A673 (cell line): ENCODE results near the gene MTHFD1. TPM values are rescaled to one million over a fixed set of nuclear protein-coding genes. Genes with fewer than 3 reads are reported as not detected.

ENCODE experiments used
- BruUV-seq: library from RNA; stranded (reverse); fragments of 400-500 nt; replicated peaks from 2 replicates; lab custom pipeline; 2021; lab: Mats Ljungman, UMichigan
- CTCF ChIA-PET: fragments of 300-600 bp; sonication (Branson Sonifier 250); formaldehyde crosslinking; loops from one replicate; lab custom pipeline; 2022; ENCODE audit warnings: antibody characterized with exemption; lab: Charles Lee
- POLR2A ChIA-PET: fragments of 300-600 bp; sonication (Branson Sonifier 250); formaldehyde crosslinking; loops from one replicate; lab custom pipeline; 2022; ENCODE audit warnings: antibody characterized with exemption; ENCODE audit not compliant: low non-redundant PET; lab: Charles Lee
- DNase-seq: peaks from one replicate; pipeline ENCODE4 v3.0.0-alpha.2; 2015; ENCODE audit warnings: low spot score
- H3K27ac ChIP-seq: fragments of 200-600 bp; sonication (generic); 2 replicates; pipeline ENCODE4 v1.5.1; 2016; ENCODE audit warnings: mixed run types, low read depth, mild to moderate bottlenecking, mixed read lengths, antibody characterized with exemption, low read length; ENCODE audit not compliant: poor library complexity, severe bottlenecking
- H3K27me3 ChIP-seq: fragments of 200-600 bp; sonication (generic); replicated peaks from 2 replicates; pipeline ENCODE4 v1.6.1; 2017; ENCODE audit warnings: mixed run types, low read depth, mild to moderate bottlenecking, mixed read lengths, antibody characterized with exemption, low read length; ENCODE audit not compliant: insufficient read depth, poor library complexity
- H3K36me3 ChIP-seq: fragments of 200-600 bp; sonication (generic); 2 replicates; pipeline ENCODE4 v1.6.1; 2016; ENCODE audit warnings: mixed run types, mild to moderate bottlenecking, mixed read lengths, antibody characterized with exemption, low read length; ENCODE audit not compliant: insufficient read depth, poor library complexity, severe bottlenecking
- H3K4me1 ChIP-seq: fragments of 200-600 bp; sonication (generic); 2 replicates; pipeline ENCODE4 v1.6.1; 2017; ENCODE audit warnings: mixed run types, mild to moderate bottlenecking, mixed read lengths, antibody characterized with exemption, low read length; ENCODE audit not compliant: insufficient read depth, poor library complexity, severe bottlenecking
- H3K4me3 ChIP-seq: fragments of 200-600 bp; sonication (generic); 2 replicates; pipeline ENCODE4 v1.5.1; 2016; ENCODE audit warnings: low read depth, mixed run types, mild to moderate bottlenecking, mixed read lengths, low read length; ENCODE audit not compliant: poor library complexity, severe bottlenecking
- H3K9me3 ChIP-seq: fragments of 200-600 bp; sonication (generic); 2 replicates; pipeline ENCODE4 v1.6.1; 2016; ENCODE audit warnings: mixed run types, low read depth, mild to moderate bottlenecking, mixed read lengths, antibody characterized with exemption, low read length; ENCODE audit not compliant: poor library complexity, severe bottlenecking
- CTCF ChIP-seq: fragments of 300-800, 200-600 bp; sonication (generic); conservative IDR thresholded peaks from 2 replicates; pipeline ENCODE4 v1.5.1; 2017; ENCODE audit warnings: low read depth, mild to moderate bottlenecking, antibody characterized with exemption, low read length, moderate library complexity, mixed read lengths
- EZH2 ChIP-seq: fragments of 200-600 bp; sonication (generic); IDR thresholded peaks from 2 replicates; pipeline ENCODE4 v1.6.1; 2017; ENCODE audit warnings: borderline replicate concordance, low read depth, mild to moderate bottlenecking, mixed read lengths, antibody characterized with exemption, low read length; ENCODE audit not compliant: poor library complexity, severe bottlenecking
- intact Hi-C: fragments of 100-400 bp; cut with micrococcal nuclease; formaldehyde crosslinking; loops from one replicate; pipeline ENCODE4 v1.10.0; 2022; ENCODE audit not compliant: unreplicated experiment
- total RNA-seq: library from RNA; stranded (reverse); gene quantifications from 2 replicates; pipeline ENCODE4 v1.2.3, GENCODE V29; 2021

MTHFD1 gene
- total RNA-seq, 1 experiment from 2014 or later = 293 TPM

DNA sequence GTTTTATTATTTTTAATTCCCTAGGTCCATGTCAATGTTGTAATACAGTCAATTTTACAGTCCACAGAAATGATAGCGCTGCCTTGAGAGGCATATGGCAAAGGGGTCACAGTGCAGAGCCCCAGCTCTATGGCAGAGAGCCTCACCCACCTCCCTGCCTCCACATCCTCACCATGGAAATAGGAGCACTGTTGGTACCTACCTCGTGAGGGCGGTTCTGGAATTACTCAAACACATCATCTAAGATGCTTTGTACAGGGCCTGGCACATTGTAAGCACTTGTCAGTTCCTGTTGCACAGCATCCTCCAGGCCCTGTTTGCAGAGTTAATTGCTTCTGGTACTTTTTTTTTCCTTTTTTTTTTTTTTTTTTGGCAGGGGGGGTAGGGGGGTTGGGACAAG is 73.1 kb downstream of the MTHFD1 start:
- no peaks in the 10 kb centered on the region for H3K27me3 ChIP-seq
- no peak overlapping the region for H3K4me3 ChIP-seq
- TF ChIP-seq CTCF (no peak), EZH2 (no peak)
- ChIA-PET CTCF (no interaction called here), POLR2A (no interaction called here)
- no peaks in the 10 kb centered on the region for H3K4me1 ChIP-seq
- no peak for DNase-seq
- no TSS peak for BruUV-seq
- H3K27ac ChIP-seq = no peak overlapping the region
- H3K36me3 ChIP-seq = peaks cover 21% of the 10 kb centered on the region
- H3K9me3 ChIP-seq = no peaks in the 10 kb centered on the region
- intact Hi-C loops = no loop called here

GRCh38 chr14:64463195-64463594 is 75.0 kb downstream of the MTHFD1 start:
- POLR2A ChIA-PET = no interaction called here
- H3K4me1 ChIP-seq = peaks cover 7% of the 10 kb centered on the region
- peaks cover 9% of the 10 kb centered on the region for H3K36me3 ChIP-seq
- CTCF ChIA-PET = interaction anchor here (0.8 kb wide), 1 partner anchor 9 kb away, joined by 5 read pairs; no protein-coding TSS in a partner anchor
- TF ChIP-seq CTCF (no peak), EZH2 (no peak)
- intact Hi-C loops = no loop called here
- no TSS peak for BruUV-seq
- no peaks in the 10 kb centered on the region for H3K27me3 ChIP-seq
- H3K27ac ChIP-seq = no peak overlapping the region
- H3K4me3 ChIP-seq = no peak overlapping the region
- no peak for DNase-seq
- H3K9me3 ChIP-seq = no peaks in the 10 kb centered on the region

GRCh38 chr14:64463873-64464272 is 75.7 kb downstream of the MTHFD1 start:
- Histone ChIP-seq H3K9me3 (no peaks in the 10 kb centered on the region), H3K4me1 (peaks cover 7% of the 10 kb centered on the region), H3K27me3 (no peaks in the 10 kb centered on the region), H3K36me3 (peaks cover 6% of the 10 kb centered on the region), H3K27ac (no peak overlapping the region), H3K4me3 (no peak overlapping the region)
- ChIA-PET CTCF (interaction anchor here (0.6 kb wide), 1 partner anchor 447 kb away, joined by 3 read pairs; no protein-coding TSS in a partner anchor), POLR2A (no interaction called here)
- DNase-seq = no peak
- TF ChIP-seq EZH2 (no peak), CTCF (no peak)
- intact Hi-C loops = no loop called here
- BruUV-seq = no TSS peak
